T-helper 17 cell (primary cell): ENCODE results near the gene TMEM164. TPM values are rescaled to one million over a fixed set of nuclear protein-coding genes. Genes with fewer than 3 reads are reported as not detected.

ENCODE experiments used
- ATAC-seq: fragments of 150-1000 bp; cut with Tn5 transposase; 2 replicates; pipeline ENCODE4 v1.10.0; 2021; ENCODE audit warnings: mild to moderate bottlenecking, moderate library complexity
- DNase-seq, 3 donors: peaks; one replicate each; pipeline versions ENCODE4 v3.0.0 to v3.0.0-alpha.2; 2020 to 2021
- H3K9me3 ChIP-seq: one replicate; pipeline ENCODE4 v1.7.0; 2013; ENCODE audit warnings: low read length, mild to moderate bottlenecking; ENCODE audit not compliant: control insufficient read depth, poor library complexity, severe bottlenecking
- H3K27ac Mint-ChIP-seq: one replicate; pipeline ENCODE4 v1.8.0; 2022; ENCODE audit warnings: mild to moderate bottlenecking, moderate library complexity, mixed read lengths
- H3K27me3 Mint-ChIP-seq: one replicate; pipeline ENCODE4 v1.8.0; 2022; ENCODE audit warnings: mixed read lengths
- H3K36me3 Mint-ChIP-seq: one replicate; pipeline ENCODE4 v1.8.0; 2022; ENCODE audit warnings: low read depth, mixed read lengths
- H3K4me1 Mint-ChIP-seq: one replicate; pipeline ENCODE4 v1.8.0; 2022; ENCODE audit warnings: mild to moderate bottlenecking, mixed read lengths
- H3K4me3 Mint-ChIP-seq: one replicate; pipeline ENCODE4 v1.8.0; 2022; ENCODE audit warnings: mild to moderate bottlenecking, moderate library complexity, mixed read lengths
- total RNA-seq, 4 donors: library from RNA in 2 of 4; stranded (reverse) in 2 of 4; gene quantifications; one replicate each; pipeline ENCODE4 v1.2.3 and lab custom pipeline; 2022 to 2026

TMEM164 gene
- total RNA-seq, 2 donors from 2014 or later, result 15.1 to 32.7 TPM

GRCh38 chrX:110037178-110037577 lies 34.3 kb downstream of the TMEM164 start:
- Mint-ChIP-seq H3K36me3 (no peaks in the 10 kb centered on the region), H3K4me3 (no peak overlapping the region), H3K27me3 (no peaks in the 10 kb centered on the region), H3K4me1 (peaks cover 14% of the 10 kb centered on the region), H3K27ac (no peak overlapping the region)
- H3K9me3 ChIP-seq, result no peaks in the 10 kb centered on the region
- no peak for DNase-seq
- no peak for ATAC-seq

- DNase-seq (no peak), ATAC-seq (no peak)
- H3K4me3 Mint-ChIP-seq, result no peak overlapping the region
- no peaks in the 10 kb centered on the region for H3K36me3 Mint-ChIP-seq
- H3K27ac Mint-ChIP-seq, result no peak overlapping the region
- H3K4me1 Mint-ChIP-seq, result peaks cover 16% of the 10 kb centered on the region
- no peaks in the 10 kb centered on the region for H3K27me3 Mint-ChIP-seq
- H3K9me3 ChIP-seq, result no peaks in the 10 kb centered on the region
Observed at GRCh38 chrX:110038900-110039299, 36.0 kb downstream of the TMEM164 start.

- no peak for ATAC-seq
- peaks cover 3% of the 10 kb centered on the region for H3K36me3 Mint-ChIP-seq
- no peaks in the 10 kb centered on the region for H3K27me3 Mint-ChIP-seq
- DNase-seq, result no peak
- no peak overlapping the region for H3K27ac Mint-ChIP-seq
- H3K4me1 Mint-ChIP-seq, result peaks cover 14% of the 10 kb centered on the region
- H3K4me3 Mint-ChIP-seq, result no peak overlapping the region
- no peaks in the 10 kb centered on the region for H3K9me3 ChIP-seq
Observed at GRCh38 chrX:110041980-110042379, 39.1 kb downstream of the TMEM164 start.

GRCh38 chrX:110042496-110042895 lies 39.6 kb downstream of the TMEM164 start:
- H3K9me3 ChIP-seq, result no peaks in the 10 kb centered on the region
- Mint-ChIP-seq H3K27ac (no peak overlapping the region), H3K4me1 (peaks cover 14% of the 10 kb centered on the region), H3K27me3 (no peaks in the 10 kb centered on the region), H3K36me3 (peaks cover 3% of the 10 kb centered on the region), H3K4me3 (no peak overlapping the region)
- ATAC-seq, result no peak
- DNase-seq, result no peak

GRCh38 chrX:110043506-110043905 lies 40.6 kb downstream of the TMEM164 start:
- no peak for ATAC-seq
- Mint-ChIP-seq H3K4me1 (peaks cover 18% of the 10 kb centered on the region), H3K36me3 (peaks cover 3% of the 10 kb centered on the region)

GRCh38 chrX:110044346-110045249 lies 41.7 kb downstream of the TMEM164 start:
- no peaks in the 10 kb centered on the region for H3K9me3 ChIP-seq
- ATAC-seq, result no peak
- no peak overlapping the region for H3K27ac Mint-ChIP-seq
- H3K4me1 Mint-ChIP-seq, result peaks cover 16% of the 10 kb centered on the region
- peaks cover 5% of the 10 kb centered on the region for H3K36me3 Mint-ChIP-seq
- H3K27me3 Mint-ChIP-seq, result no peaks in the 10 kb centered on the region
- H3K4me3 Mint-ChIP-seq, result no peak overlapping the region
- no peak for DNase-seq

More at GRCh38 chrX:110043506-110043905, 40.6 kb downstream of the TMEM164 start:
- H3K9me3 ChIP-seq, result no peaks in the 10 kb centered on the region
- H3K27me3 Mint-ChIP-seq, result no peaks in the 10 kb centered on the region
- DNase-seq, result no peak
- H3K4me3 Mint-ChIP-seq, result no peak overlapping the region
- H3K27ac Mint-ChIP-seq, result no peak overlapping the region

GRCh38 chrX:110045421-110045820 lies 42.5 kb downstream of the TMEM164 start:
- peaks cover 5% of the 10 kb centered on the region for H3K36me3 Mint-ChIP-seq
- ATAC-seq (no peak), DNase-seq (no peak)
- no peak overlapping the region for H3K4me3 Mint-ChIP-seq
- H3K27me3 Mint-ChIP-seq, result no peaks in the 10 kb centered on the region
- no peak overlapping the region for H3K27ac Mint-ChIP-seq
- H3K9me3 ChIP-seq, result no peaks in the 10 kb centered on the region
- peaks cover 14% of the 10 kb centered on the region for H3K4me1 Mint-ChIP-seq

GRCh38 chrX:110046001-110046400 lies 43.1 kb downstream of the TMEM164 start:
- no peaks in the 10 kb centered on the region for H3K9me3 ChIP-seq
- ATAC-seq (no peak), DNase-seq (no peak)
- H3K4me3 Mint-ChIP-seq, result no peak overlapping the region
- H3K27ac Mint-ChIP-seq, result no peak overlapping the region
- H3K4me1 Mint-ChIP-seq, result peaks cover 14% of the 10 kb centered on the region
- no peaks in the 10 kb centered on the region for H3K27me3 Mint-ChIP-seq
- H3K36me3 Mint-ChIP-seq, result peaks cover 5% of the 10 kb centered on the region

GRCh38 chrX:110046971-110047370 lies 44.1 kb downstream of the TMEM164 start:
- Mint-ChIP-seq H3K4me1 (peaks cover 14% of the 10 kb centered on the region), H3K27me3 (no peaks in the 10 kb centered on the region), H3K36me3 (peaks cover 5% of the 10 kb centered on the region), H3K4me3 (no peak overlapping the region), H3K27ac (no peak overlapping the region)
- no peak for DNase-seq
- no peaks in the 10 kb centered on the region for H3K9me3 ChIP-seq
- no peak for ATAC-seq

GRCh38 chrX:110049096-110049495 lies 46.2 kb downstream of the TMEM164 start:
- no peak for ATAC-seq
- Mint-ChIP-seq H3K4me3 (no peak overlapping the region), H3K27ac (no peak overlapping the region), H3K4me1 (peaks cover 10% of the 10 kb centered on the region), H3K36me3 (peaks cover 5% of the 10 kb centered on the region), H3K27me3 (no peaks in the 10 kb centered on the region)
- no peak for DNase-seq
- H3K9me3 ChIP-seq, result no peaks in the 10 kb centered on the region

GRCh38 chrX:110050386-110050785 lies 47.5 kb downstream of the TMEM164 start:
- peaks cover 5% of the 10 kb centered on the region for H3K36me3 Mint-ChIP-seq
- H3K27me3 Mint-ChIP-seq, result no peaks in the 10 kb centered on the region
- DNase-seq (no peak), ATAC-seq (no peak)
- H3K4me3 Mint-ChIP-seq, result no peak overlapping the region
- H3K9me3 ChIP-seq, result peaks cover 1% of the 10 kb centered on the region
- H3K27ac Mint-ChIP-seq, result no peak overlapping the region
- H3K4me1 Mint-ChIP-seq, result peaks cover 5% of the 10 kb centered on the region

- peaks cover 2% of the 10 kb centered on the region for H3K36me3 Mint-ChIP-seq
- H3K4me1 Mint-ChIP-seq, result peaks cover 9% of the 10 kb centered on the region
- ATAC-seq, result no peak
- no peak overlapping the region for H3K4me3 Mint-ChIP-seq
- H3K27me3 Mint-ChIP-seq, result no peaks in the 10 kb centered on the region
- H3K27ac Mint-ChIP-seq, result no peak overlapping the region
- peaks cover 3% of the 10 kb centered on the region for H3K9me3 ChIP-seq
- DNase-seq, result no peak
Observed at GRCh38 chrX:110050901-110051300, 48.0 kb downstream of the TMEM164 start.

- H3K27me3 Mint-ChIP-seq, result no peaks in the 10 kb centered on the region
- no peak overlapping the region for H3K27ac Mint-ChIP-seq
- peaks cover 2% of the 10 kb centered on the region for H3K36me3 Mint-ChIP-seq
- DNase-seq, result no peak
- H3K4me3 Mint-ChIP-seq, result no peak overlapping the region
- no peak for ATAC-seq
- H3K9me3 ChIP-seq, result peaks cover 3% of the 10 kb centered on the region
- H3K4me1 Mint-ChIP-seq, result peaks cover 9% of the 10 kb centered on the region
Observed at GRCh38 chrX:110051559-110051958, 48.6 kb downstream of the TMEM164 start.

GRCh38 chrX:110052303-110052702 lies 49.4 kb downstream of the TMEM164 start:
- Mint-ChIP-seq H3K4me3 (no peak overlapping the region), H3K36me3 (peaks cover 2% of the 10 kb centered on the region), H3K27ac (no peak overlapping the region), H3K4me1 (peaks cover 9% of the 10 kb centered on the region), H3K27me3 (no peaks in the 10 kb centered on the region)
- ATAC-seq, result no peak
- DNase-seq, result no peak
- H3K9me3 ChIP-seq, result peaks cover 3% of the 10 kb centered on the region
